ENCODE results near the gene NUDC.

NUDC gene

DNA sequence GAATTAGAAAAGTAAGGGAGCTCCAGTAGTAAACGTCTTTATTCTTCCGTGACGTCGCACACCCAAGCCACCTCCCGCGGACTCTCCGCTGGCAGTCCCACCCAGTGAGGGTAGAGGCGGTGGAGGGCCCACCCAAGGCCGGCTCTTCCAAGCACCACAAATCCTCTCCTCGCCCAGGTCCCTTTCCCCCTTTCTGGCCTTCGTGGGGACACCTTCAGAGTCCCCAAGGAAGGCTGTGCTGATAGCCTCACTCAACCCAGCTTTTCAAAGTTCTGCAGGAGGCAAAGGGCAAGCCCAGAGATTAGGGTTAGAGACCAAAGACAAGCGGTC lies 31.1 kb upstream of the NUDC start:
- no peaks in the 10 kb centered on the region for H3K27me3 ChIP-seq (ENCODE audit: control insufficient read depth in 1 of 2, insufficient read depth in 2 of 2, low read length in 2 of 2)
- peaks cover 18% of the 10 kb centered on the region for H3K4me1 ChIP-seq (ENCODE audit: control insufficient read depth, insufficient read depth, low read length)
- H3K36me3 ChIP-seq (ENCODE audit: control insufficient read depth in 2 of 2, insufficient read depth in 2 of 2, low read length in 2 of 2), result peaks cover 39 to 49% of the 10 kb centered on the region in 2 donors
- H3K4me3 ChIP-seq (ENCODE audit: low read length in 2 of 2), result peak overlapping the region; percentile 94 to 97
- H3K27ac ChIP-seq (ENCODE audit: low read length), result peak overlapping the region; percentile 93
- no peaks in the 10 kb centered on the region for H3K9me3 ChIP-seq (ENCODE audit: control insufficient read depth in 2 of 2, low read length in 2 of 2)
- peak overlapping the region; percentile 84 to 96 for H3K9ac ChIP-seq (ENCODE audit: low read length in 2 of 2)

DNA sequence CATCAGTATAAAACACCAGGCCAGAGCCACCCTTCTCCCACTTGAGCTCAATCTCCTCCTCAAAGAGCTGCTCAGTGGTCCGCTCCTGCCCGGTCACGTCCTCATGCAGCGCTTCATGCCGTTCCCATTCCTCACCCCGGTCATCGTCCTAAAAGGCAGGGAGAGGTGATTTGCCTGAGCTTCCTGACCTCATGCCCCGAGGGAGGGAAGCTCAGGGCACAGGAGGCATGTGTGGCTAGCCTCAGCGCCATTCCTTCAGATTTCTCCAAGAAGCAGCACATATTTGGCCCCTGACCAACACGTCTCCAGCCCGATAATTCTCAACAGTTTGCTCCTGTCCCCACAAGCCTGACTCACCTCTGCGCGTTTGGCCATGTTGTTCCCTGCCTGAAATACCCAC lies 27.3 kb upstream of the NUDC start:
- peaks cover 35 to 40% of the 10 kb centered on the region in 2 donors for H3K36me3 ChIP-seq (ENCODE audit: control insufficient read depth in 2 of 2, insufficient read depth in 2 of 2, low read length in 2 of 2)

DNA sequence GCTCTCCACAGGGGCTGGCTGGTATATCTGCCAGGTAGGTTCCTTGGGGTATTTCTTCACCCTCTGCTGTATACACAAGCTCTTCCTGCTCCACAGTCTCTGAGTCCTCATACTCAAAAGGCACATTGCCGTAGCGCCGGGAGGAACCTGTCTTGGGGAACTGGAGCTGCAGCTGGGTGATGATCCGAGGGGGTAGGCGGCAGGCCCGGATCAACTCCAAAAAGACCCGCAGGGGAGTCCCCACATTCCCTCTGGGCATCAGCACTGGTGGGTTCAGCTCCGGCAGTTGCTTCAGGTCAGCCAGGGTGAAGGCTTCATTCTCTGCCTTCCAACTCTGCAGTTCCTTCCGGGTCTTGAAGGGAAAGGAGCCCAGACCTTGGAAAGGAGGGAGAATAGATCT lies 24.2 kb upstream of the NUDC start:
- H3K27ac ChIP-seq (ENCODE audit: low read length), result no peak overlapping the region
- H3K9ac ChIP-seq (ENCODE audit: low read length in 2 of 2), result no peak overlapping the region
- H3K4me1 ChIP-seq (ENCODE audit: control insufficient read depth, insufficient read depth, low read length), result peaks cover 21% of the 10 kb centered on the region
- no peaks in the 10 kb centered on the region for H3K27me3 ChIP-seq (ENCODE audit: control insufficient read depth in 1 of 2, insufficient read depth in 2 of 2, low read length in 2 of 2)
- H3K9me3 ChIP-seq (ENCODE audit: control insufficient read depth in 2 of 2, low read length in 2 of 2), result no peaks in the 10 kb centered on the region
- H3K36me3 ChIP-seq (ENCODE audit: control insufficient read depth in 2 of 2, insufficient read depth in 2 of 2, low read length in 2 of 2), result peaks cover 33 to 34% of the 10 kb centered on the region in 2 donors
- no peak overlapping the region for H3K4me3 ChIP-seq (ENCODE audit: low read length in 2 of 2)

More for the DNA sequence above, 27.3 kb upstream of the NUDC start:
- no peak overlapping the region for H3K27ac ChIP-seq (ENCODE audit: low read length)
- H3K9me3 ChIP-seq (ENCODE audit: control insufficient read depth in 2 of 2, low read length in 2 of 2), result no peaks in the 10 kb centered on the region
- H3K9ac ChIP-seq (ENCODE audit: low read length in 2 of 2), result no peak overlapping the region
- no peaks in the 10 kb centered on the region for H3K27me3 ChIP-seq (ENCODE audit: control insufficient read depth in 1 of 2, insufficient read depth in 2 of 2, low read length in 2 of 2)
- peaks cover 18% of the 10 kb centered on the region for H3K4me1 ChIP-seq (ENCODE audit: control insufficient read depth, insufficient read depth, low read length)
- no peak overlapping the region for H3K4me3 ChIP-seq (ENCODE audit: low read length in 2 of 2)

DNA sequence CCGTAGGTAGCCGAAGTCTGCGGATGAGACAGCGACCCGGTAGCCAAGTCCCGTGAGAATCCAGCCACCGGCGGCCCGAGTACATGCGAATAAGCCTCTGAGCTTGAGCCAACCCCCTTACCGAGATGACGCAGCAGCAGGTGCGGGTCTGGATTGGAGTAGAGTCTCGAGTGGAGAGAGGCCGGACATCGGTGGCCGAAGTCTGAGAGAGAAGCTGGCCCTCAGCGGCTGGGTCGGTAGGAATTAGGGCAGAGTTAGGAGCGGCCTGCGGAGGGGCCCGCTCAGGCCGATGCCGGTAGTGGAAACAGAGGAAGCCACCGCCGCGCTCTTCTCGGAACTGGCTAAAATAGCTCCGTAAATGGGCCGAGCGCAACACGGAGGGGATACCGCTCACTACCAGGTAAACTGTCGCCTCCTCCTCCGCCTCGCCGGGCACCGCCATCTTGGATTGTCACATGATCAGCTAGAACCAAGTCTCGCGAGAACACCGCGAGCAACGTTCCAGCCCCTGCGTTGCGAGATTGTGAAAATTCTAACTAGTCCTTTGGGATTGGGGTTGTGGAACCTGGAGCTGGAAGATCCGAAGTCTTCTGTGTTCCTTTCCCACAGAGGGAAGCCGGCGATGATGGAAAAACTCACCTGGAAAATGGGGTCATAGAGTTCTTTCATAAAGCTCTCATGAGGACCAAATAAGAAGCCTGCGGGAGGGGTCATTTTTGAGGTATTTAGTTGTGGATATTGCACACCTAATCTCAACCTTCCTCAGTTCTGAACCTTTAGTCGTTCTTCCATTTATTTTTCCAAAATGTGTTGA lies 21.3 kb upstream of the NUDC start, which contains the start of gene GPATCH3:
GPATCH3 (minus strand) TSS at position 467 of the 814 bp plus-strand sequence; CDS start at position 442, 25 bp downstream.
- Histone ChIP-seq H3K9ac (ENCODE audit: low read length in 2 of 2) (peak within 1 kb of the TSS; percentile 92 to 96), H3K9me3 (ENCODE audit: control insufficient read depth in 2 of 2, low read length in 2 of 2) (no peaks in the 10 kb centered on the region), H3K27ac (ENCODE audit: low read length) (peak within 1 kb of the TSS; percentile 87), H3K36me3 (ENCODE audit: control insufficient read depth in 2 of 2, insufficient read depth in 2 of 2, low read length in 2 of 2) (peaks cover 11 to 13% of the 10 kb centered on the region in 2 donors), H3K4me1 (ENCODE audit: control insufficient read depth, insufficient read depth, low read length) (peaks cover 21% of the 10 kb centered on the region), H3K4me3 (ENCODE audit: low read length in 2 of 2) (peak within 1 kb of the TSS; percentile 93 to 99), H3K27me3 (ENCODE audit: control insufficient read depth in 1 of 2, insufficient read depth in 2 of 2, low read length in 2 of 2) (no peaks in the 10 kb centered on the region)

DNA sequence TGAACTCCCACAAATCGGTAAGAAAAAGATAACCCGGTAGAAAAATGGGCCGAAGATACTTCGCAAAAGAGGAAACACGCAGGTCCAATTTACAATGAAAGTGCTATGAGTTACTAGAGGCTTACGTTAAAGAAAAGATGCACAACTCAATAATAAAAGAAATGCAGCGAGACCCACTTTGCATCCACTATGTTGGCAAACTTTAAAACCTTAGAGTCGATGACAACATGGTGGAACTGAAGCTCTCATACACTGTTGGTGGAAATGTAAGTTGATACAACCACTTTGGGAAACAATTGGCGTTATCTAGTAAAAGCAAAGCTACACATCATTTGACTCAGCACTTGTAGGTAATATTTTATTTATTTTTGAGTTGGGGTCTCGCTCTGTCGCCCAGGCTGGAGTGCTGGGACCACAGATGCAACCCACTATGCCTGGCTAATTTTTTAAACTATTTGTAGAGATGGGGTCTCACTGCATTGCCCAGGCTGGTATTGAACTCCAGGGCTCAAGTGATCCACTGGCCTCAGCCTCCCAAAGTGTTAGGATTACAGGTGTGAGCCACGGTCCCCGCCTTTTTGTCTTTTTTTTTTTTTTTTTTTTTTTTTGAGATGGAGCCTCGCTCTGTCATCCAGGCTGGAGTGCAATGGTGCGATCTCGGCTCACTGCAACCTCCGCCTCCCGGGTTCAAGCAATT lies 20.6 kb upstream of the NUDC start:
- Histone ChIP-seq H3K9ac (ENCODE audit: low read length in 2 of 2) (peak overlapping the region; percentile 92 to 96), H3K4me1 (ENCODE audit: control insufficient read depth, insufficient read depth, low read length) (peaks cover 21% of the 10 kb centered on the region), H3K4me3 (ENCODE audit: low read length in 2 of 2) (peak overlapping the region; percentile 93 to 99), H3K9me3 (ENCODE audit: control insufficient read depth in 2 of 2, low read length in 2 of 2) (no peaks in the 10 kb centered on the region), H3K27me3 (ENCODE audit: control insufficient read depth in 1 of 2, insufficient read depth in 2 of 2, low read length in 2 of 2) (no peaks in the 10 kb centered on the region), H3K36me3 (ENCODE audit: control insufficient read depth in 2 of 2, insufficient read depth in 2 of 2, low read length in 2 of 2) (peaks cover 9 to 10% of the 10 kb centered on the region in 2 donors), H3K27ac (ENCODE audit: low read length) (peak overlapping the region; percentile 87)

DNA sequence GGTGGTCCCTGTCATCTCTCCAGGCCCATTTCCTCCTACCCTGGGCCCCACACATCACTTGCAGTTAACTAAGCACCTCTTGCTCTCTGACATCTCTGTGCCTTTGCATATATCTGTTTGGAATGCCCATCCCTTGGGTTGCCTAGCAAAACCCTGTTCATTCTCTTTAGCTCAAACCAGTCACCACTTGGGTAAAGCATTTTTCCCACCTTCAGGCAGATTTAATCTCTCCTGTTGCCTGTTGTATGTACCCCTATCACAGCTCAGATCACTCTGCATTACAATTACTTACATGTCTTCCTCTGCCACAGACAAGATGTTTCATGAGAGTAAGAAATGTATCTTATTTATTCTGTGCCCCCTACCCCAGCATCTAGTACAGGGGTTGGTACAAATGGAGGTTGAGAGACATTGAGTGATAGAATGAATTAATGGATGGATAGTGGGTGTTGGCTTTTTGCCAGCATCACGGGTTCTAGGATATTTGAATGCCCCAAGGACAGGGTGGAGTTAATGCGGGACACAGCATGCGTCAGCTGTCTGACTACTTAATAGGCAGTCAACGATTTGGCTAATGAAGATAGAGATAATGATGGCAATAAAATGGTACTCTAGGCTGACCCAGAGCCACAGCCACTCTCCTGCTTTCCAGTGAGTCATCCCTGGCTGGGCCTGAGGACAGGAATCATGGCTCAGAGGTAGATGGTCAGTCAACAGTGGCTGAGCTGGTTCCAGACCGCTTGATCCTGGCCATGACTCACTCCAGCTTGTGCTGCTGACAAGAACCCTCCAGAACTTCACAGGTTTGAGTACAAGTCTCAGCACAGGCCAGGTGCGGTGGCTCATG lies 14.2 kb upstream of the NUDC start:
- Histone ChIP-seq H3K4me1 (ENCODE audit: control insufficient read depth, insufficient read depth, low read length) (no peaks in the 10 kb centered on the region), H3K27ac (ENCODE audit: low read length) (no peak overlapping the region), H3K9ac (ENCODE audit: low read length in 2 of 2) (no peak overlapping the region), H3K9me3 (ENCODE audit: control insufficient read depth in 2 of 2, low read length in 2 of 2) (no peaks in the 10 kb centered on the region), H3K4me3 (ENCODE audit: low read length in 2 of 2) (no peak overlapping the region), H3K27me3 (ENCODE audit: control insufficient read depth in 1 of 2, insufficient read depth in 2 of 2, low read length in 2 of 2) (no peaks in the 10 kb centered on the region), H3K36me3 (ENCODE audit: control insufficient read depth in 2 of 2, insufficient read depth in 2 of 2, low read length in 2 of 2) (no peaks in the 10 kb centered on the region)

DNA sequence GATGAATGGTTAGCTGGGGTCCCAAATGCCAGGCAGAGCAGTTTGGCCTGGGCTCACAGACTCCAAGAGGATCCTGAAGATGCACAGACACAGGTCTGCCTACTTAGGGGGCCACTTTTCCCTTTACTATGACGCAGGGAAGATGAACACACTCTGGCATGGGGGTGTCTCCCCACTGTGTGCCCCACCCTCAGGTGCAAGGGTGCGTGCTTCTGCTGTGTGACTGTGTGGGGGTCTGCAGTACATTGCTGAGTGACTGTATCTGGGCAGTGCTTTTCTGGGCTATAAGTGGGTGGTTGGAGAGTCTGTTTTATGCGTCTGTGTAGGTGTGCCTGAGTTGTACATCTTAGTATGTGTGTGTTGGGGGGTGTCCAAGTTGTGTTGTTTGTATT lies 11.6 kb upstream of the NUDC start:
- no peak overlapping the region for H3K27ac ChIP-seq (ENCODE audit: low read length)
- H3K4me1 ChIP-seq (ENCODE audit: control insufficient read depth, insufficient read depth, low read length), result no peaks in the 10 kb centered on the region
- no peaks in the 10 kb centered on the region for H3K36me3 ChIP-seq (ENCODE audit: control insufficient read depth in 2 of 2, insufficient read depth in 2 of 2, low read length in 2 of 2)
- peaks cover 0 to 2% of the 10 kb centered on the region in 2 donors for H3K27me3 ChIP-seq (ENCODE audit: control insufficient read depth in 1 of 2, insufficient read depth in 2 of 2, low read length in 2 of 2)
- no peaks in the 10 kb centered on the region for H3K9me3 ChIP-seq (ENCODE audit: control insufficient read depth in 2 of 2, low read length in 2 of 2)
- H3K4me3 ChIP-seq (ENCODE audit: low read length in 2 of 2), result no peak overlapping the region
- H3K9ac ChIP-seq (ENCODE audit: low read length in 2 of 2), result no peak overlapping the region

DNA sequence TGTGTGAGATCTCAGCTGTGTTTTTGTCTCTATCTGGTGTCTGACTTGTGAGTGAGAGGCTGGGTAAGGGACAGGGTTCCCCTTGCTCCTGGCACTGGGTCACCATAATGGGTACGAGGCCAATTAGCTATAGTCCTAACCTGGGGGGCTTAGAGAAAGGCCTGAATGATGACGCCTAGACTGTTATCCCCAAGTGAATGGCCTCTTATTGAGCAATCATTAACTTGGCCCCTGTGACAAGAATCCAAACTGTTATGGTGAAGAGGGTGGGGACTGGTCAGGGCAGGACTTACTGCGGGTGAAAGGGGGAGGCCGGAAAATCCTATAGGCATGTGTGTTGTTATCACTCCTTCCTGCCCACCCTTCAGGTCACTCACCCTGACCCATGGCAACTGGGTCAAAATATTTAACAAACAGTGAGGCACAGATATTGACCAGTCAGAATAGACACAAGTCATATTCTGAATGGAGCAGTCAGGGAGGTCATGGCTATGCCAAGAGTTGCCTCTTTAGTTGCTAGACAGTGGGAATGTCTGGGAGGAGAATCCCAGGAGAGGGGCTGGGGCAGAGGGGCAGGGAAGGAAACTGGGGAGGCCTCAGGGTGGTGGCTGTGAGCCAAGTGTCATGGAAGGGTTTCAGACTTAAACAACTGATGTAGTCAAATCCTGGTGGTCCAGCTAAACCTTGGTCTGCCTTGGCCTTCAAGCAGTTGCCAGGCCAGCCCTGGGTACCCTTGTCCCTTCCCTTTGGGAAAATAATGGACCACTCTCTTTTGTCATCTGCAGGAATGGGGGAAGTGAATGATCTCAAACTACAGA lies 11.0 kb upstream of the NUDC start:
- no peak overlapping the region for H3K27ac ChIP-seq (ENCODE audit: low read length)
- no peaks in the 10 kb centered on the region for H3K4me1 ChIP-seq (ENCODE audit: control insufficient read depth, insufficient read depth, low read length)
- H3K9me3 ChIP-seq (ENCODE audit: control insufficient read depth in 2 of 2, low read length in 2 of 2), result no peaks in the 10 kb centered on the region
- H3K36me3 ChIP-seq (ENCODE audit: control insufficient read depth in 2 of 2, insufficient read depth in 2 of 2, low read length in 2 of 2), result no peaks in the 10 kb centered on the region
- no peak overlapping the region for H3K4me3 ChIP-seq (ENCODE audit: low read length in 2 of 2)
- H3K27me3 ChIP-seq (ENCODE audit: control insufficient read depth in 1 of 2, insufficient read depth in 2 of 2, low read length in 2 of 2), result peaks cover 0 to 2% of the 10 kb centered on the region in 2 donors
- H3K9ac ChIP-seq (ENCODE audit: low read length in 2 of 2), result no peak overlapping the region

DNA sequence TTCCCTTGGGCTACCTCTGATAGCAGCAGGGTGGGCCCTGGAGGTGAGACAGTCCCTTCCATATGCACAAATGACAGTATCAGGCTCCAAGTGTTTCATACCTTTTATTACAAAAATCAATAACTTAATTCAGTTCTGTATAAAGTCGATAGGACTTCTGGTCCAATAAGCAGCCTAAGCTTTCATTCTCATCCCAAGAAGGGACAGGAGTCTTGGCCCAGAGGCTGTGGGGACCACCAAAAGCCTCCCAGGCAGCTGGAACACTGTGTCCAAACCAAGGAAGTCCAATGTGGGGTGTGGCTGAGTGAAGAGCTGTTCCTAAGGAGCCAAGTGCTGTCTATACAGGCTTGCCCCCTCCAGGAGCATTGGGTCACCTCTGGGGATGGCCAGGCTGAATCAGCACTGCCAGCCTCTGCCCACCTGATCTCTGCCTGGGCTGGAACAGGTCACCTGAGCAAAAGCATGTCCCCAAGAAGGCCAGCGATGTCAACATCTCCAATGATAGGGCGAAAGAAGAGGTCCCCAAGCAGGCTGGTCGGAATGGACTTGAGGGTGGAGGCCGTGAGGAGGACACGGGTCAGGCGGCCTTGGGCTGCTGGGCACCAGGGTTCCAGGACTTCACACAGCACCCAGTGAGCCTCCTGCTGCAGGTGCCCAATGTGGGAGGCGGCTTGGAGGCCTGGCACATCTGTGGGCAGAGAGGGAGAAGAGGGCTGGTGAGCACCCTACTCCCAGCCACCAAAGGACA lies 10.0 kb upstream of the NUDC start:
- H3K36me3 ChIP-seq (ENCODE audit: control insufficient read depth in 2 of 2, insufficient read depth in 2 of 2, low read length in 2 of 2), result no peaks in the 10 kb centered on the region
- H3K9me3 ChIP-seq (ENCODE audit: control insufficient read depth in 2 of 2, low read length in 2 of 2), result no peaks in the 10 kb centered on the region
- H3K9ac ChIP-seq (ENCODE audit: low read length in 2 of 2), result no peak overlapping the region
- no peaks in the 10 kb centered on the region for H3K4me1 ChIP-seq (ENCODE audit: control insufficient read depth, insufficient read depth, low read length)
- H3K4me3 ChIP-seq (ENCODE audit: low read length in 2 of 2), result no peak overlapping the region
- peaks cover 0 to 2% of the 10 kb centered on the region in 2 donors for H3K27me3 ChIP-seq (ENCODE audit: control insufficient read depth in 1 of 2, insufficient read depth in 2 of 2, low read length in 2 of 2)
- no peak overlapping the region for H3K27ac ChIP-seq (ENCODE audit: low read length)

Measured in stomach smooth muscle (tissue), 2 donors.